Peyer's patch (tissue), 4 donors: Measurements from ENCODE around the gene APOE. TPM values are rescaled to one million over a fixed set of nuclear protein-coding genes. Genes with fewer than 3 reads are reported as not detected.
A peak's percentile ranks its signal among the peaks of the same experiment; 100 is the strongest.

Source experiments
- DNase-seq, 3 donors: peaks; one replicate each; pipeline ENCODE4 v3.0.0-alpha.2; 2017 to 2019
- H3K27ac ChIP-seq, 4 donors: fragments of 200-600 bp; sonication (generic); one replicate each; pipeline ENCODE4 v1.5.1; 2016 to 2019
- H3K27me3 ChIP-seq, 2 donors: fragments of 200-600 bp; sonication (generic); one replicate each; pipeline ENCODE4 v1.5.1; 2019
- H3K36me3 ChIP-seq, 3 donors: fragments of 200-600 bp; sonication (generic); one replicate each; pipeline ENCODE4 v1.5.1; 2016 to 2019
- H3K4me1 ChIP-seq, 4 donors: fragments of 200-600 bp; sonication (generic); one replicate each; pipeline ENCODE4 v1.5.1; 2016 to 2019
- H3K4me3 ChIP-seq, 4 donors: fragments of 200-600 bp; sonication (generic); 1 replicate in 3 of 4; 2 replicates in 1 of 4; pipeline ENCODE4 v1.5.1; 2016 to 2019; ENCODE audit warnings: mild to moderate bottlenecking in 1 of 4
- H3K9me3 ChIP-seq, 4 donors: fragments of 200-600 bp; sonication (generic); one replicate each; pipeline ENCODE4 v1.5.1; 2016 to 2019; ENCODE audit warnings: mild to moderate bottlenecking in 1 of 4
- CTCF ChIP-seq, 6 experiments: fragments of 450-650 bp in 4 of 6; fragments of 200-600 bp in 2 of 6; sonication (generic) in 1 of 6; IDR thresholded peaks; one replicate each; pipeline ENCODE4 v1.5.1; 2017 to 2019; ENCODE audit warnings: antibody characterized with exemption in 6 of 6, mild to moderate bottlenecking in 3 of 6, moderate library complexity in 1 of 6
- POLR2A ChIP-seq, 2 donors: fragments of 450-650 bp; IDR thresholded peaks; one replicate each; pipeline ENCODE4 v1.5.1; 2017; ENCODE audit warnings: antibody characterized with exemption in 2 of 2, mild to moderate bottlenecking in 2 of 2, moderate library complexity in 2 of 2
- total RNA-seq, 4 donors: library from RNA; depleted of rRNA; stranded (reverse); fragments of >200 nt; gene quantifications; one replicate each; pipeline ENCODE4 v1.1.0, GENCODE V29; 2016

The APOE gene
- total RNA-seq, 4 donors from 2014 or later: 24.2 to 203 (median 51.6) TPM

GRCh38 chr19:44900328-44901244 is 5.0 kb upstream of the APOE start:
- Histone ChIP-seq H3K27me3 (peaks cover 0 to 3% of the 10 kb centered on the region in 2 donors), H3K27ac (no peak overlapping the region), H3K4me1 (peaks cover 0 to 9% (median 0%) of the 10 kb centered on the region in 4 donors), H3K4me3 (no peak overlapping the region), H3K36me3 (peaks cover 0 to 55% (median 0%) of the 10 kb centered on the region in 3 donors), H3K9me3 (no peaks in the 10 kb centered on the region)
- no peak for TF ChIP-seq POLR2A (IDR thresholded peaks at IDR 0.05)
- DNase-seq: no peak

- no peak for DNase-seq
Observed at GRCh38 chr19:44903216-44903601, 2.4 kb upstream of the APOE start.

DNA sequence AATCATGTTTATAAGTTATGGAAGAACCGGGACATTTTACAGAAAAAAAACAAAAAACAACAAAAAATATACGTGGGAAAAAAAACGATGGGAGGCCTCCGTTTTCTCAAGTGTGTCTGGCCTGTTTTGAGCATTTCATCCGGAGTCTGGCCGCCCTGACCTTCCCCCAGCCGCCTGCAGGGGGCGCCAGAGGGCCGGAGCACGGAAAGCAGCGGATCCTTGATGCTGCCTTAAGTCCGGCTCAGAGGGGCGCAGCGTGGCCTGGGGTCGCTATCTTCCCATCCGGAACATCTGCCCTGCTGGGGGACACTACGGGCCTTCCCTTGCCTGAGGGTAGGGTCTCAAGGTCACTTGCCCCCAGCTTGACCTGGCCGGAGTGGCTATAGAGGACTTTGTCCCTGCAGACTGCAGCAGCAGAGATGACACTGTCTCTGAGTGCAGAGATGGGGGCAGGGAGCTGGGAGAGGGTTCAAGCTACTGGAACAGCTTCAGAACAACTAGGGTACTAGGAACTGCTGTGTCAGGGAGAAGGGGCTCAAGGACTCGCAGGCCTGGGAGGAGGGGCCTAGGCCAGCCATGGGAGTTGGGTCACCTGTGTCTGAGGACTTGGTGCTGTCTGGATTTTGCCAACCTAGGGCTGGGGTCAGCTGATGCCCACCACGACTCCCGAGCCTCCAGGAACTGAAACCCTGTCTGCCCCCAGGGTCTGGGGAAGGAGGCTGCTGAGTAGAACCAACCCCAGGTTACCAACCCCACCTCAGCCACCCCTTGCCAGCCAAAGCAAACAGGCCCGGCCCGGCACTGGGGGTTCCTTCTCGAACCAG is 1.8 kb upstream of the APOE start:
- no peaks in the 10 kb centered on the region for H3K9me3 ChIP-seq
- DNase-seq: peak; percentile 65 to 90 (median 85)
- TF ChIP-seq CTCF (IDR thresholded peaks at IDR 0.05) (peak; percentile 93 to 99 (median 97)), POLR2A (IDR thresholded peaks at IDR 0.05) (no peak)
- no peak overlapping the region for H3K4me3 ChIP-seq
- H3K27me3 ChIP-seq: peaks cover 0 to 7% of the 10 kb centered on the region in 2 donors
- no peak overlapping the region for H3K27ac ChIP-seq
- peaks cover 0 to 28% (median 0%) of the 10 kb centered on the region in 3 donors for H3K36me3 ChIP-seq
- H3K4me1 ChIP-seq: peaks cover 0 to 19% (median 0%) of the 10 kb centered on the region in 4 donors

More at GRCh38 chr19:44903216-44903601, 2.4 kb upstream of the APOE start:
- peaks cover 0 to 19% (median 0%) of the 10 kb centered on the region in 4 donors for H3K4me1 ChIP-seq
- no peak overlapping the region for H3K4me3 ChIP-seq
- peaks cover 0 to 29% (median 0%) of the 10 kb centered on the region in 3 donors for H3K36me3 ChIP-seq
- no peaks in the 10 kb centered on the region for H3K9me3 ChIP-seq
- H3K27me3 ChIP-seq: peaks cover 0 to 7% of the 10 kb centered on the region in 2 donors
- TF ChIP-seq POLR2A (IDR thresholded peaks at IDR 0.05) (no peak), CTCF (IDR thresholded peaks at IDR 0.05) (no peak)
- H3K27ac ChIP-seq: no peak overlapping the region

- H3K9me3 ChIP-seq: no peaks in the 10 kb centered on the region
- TF ChIP-seq CTCF (IDR thresholded peaks at IDR 0.05) (no peak), POLR2A (IDR thresholded peaks at IDR 0.05) (no peak)
- peaks cover 0 to 19% (median 0%) of the 10 kb centered on the region in 4 donors for H3K4me1 ChIP-seq
- no peak overlapping the region for H3K4me3 ChIP-seq
- no peak overlapping the region for H3K27ac ChIP-seq
- peaks cover 0 to 7% of the 10 kb centered on the region in 2 donors for H3K27me3 ChIP-seq
- peaks cover 0 to 28% (median 0%) of the 10 kb centered on the region in 3 donors for H3K36me3 ChIP-seq
- DNase-seq: no peak
Observed at GRCh38 chr19:44904426-44904994, 1.1 kb upstream of the APOE start.

GRCh38 chr19:44907613-44908012 is 2.0 kb downstream of the APOE start:
- no peak for DNase-seq
- Histone ChIP-seq H3K36me3 (peaks cover 0 to 6% (median 0%) of the 10 kb centered on the region in 3 donors), H3K9me3 (no peaks in the 10 kb centered on the region), H3K4me3 (no peak overlapping the region), H3K27ac (no peak overlapping the region), H3K4me1 (peaks cover 0 to 27% (median 0%) of the 10 kb centered on the region in 4 donors), H3K27me3 (peaks cover 0 to 7% of the 10 kb centered on the region in 2 donors)
- TF ChIP-seq CTCF (IDR thresholded peaks at IDR 0.05) (no peak), POLR2A (IDR thresholded peaks at IDR 0.05) (no peak)
